Activated CD4-positive, alpha-beta T cell treated with anti-CD3 and anti-CD28 coated beads for 4 hours (primary cell): Measurements from ENCODE around the gene CYP1B1.
"Not testable (repeated sequence)": the region's sequence is repeated elsewhere in the genome, so short reads cannot be mapped to it uniquely, and the experiment has no call there.

Source experiments
- DNase-seq, 2 donors: peaks; one replicate each; pipeline ENCODE4 v3.0.0-alpha.2; 2020

The CYP1B1 gene

DNA sequence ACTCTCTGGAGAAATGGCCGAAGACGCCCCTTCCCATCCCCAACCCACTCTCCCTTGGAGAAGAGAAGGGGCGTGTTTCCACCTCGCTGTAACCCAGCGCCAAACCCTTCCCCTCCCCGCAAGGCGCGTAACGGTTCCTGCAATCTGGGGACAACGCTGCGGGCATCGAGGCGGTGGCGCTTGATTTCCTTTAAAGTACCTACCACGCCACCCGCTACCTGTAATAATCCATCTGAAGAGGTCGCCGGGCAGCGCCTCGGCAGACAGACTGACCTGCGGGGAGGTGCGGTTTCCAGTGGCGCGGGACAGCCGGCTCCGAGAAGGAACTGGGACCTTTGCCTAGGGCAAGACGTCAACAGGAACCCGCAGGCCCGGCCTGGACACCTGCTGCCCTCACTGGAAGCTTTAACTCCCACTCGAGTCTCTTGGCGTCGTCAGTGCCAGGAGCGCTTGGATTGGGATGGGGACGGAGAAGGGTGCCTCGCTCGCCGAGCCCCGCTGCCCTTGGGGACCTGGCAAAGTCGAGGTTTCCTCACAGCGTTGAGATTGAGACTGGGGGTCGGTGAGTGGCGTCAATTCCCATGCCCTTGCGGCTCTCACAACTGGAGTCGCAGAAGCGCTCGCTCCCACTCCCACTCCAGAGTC is at the start of gene CYP1B1:
CYP1B1 (minus strand) TSS at position 645 of the 645 bp plus-strand sequence. CDS start 763 bp downstream, outside the sequence.
- no peak for DNase-seq

DNA sequence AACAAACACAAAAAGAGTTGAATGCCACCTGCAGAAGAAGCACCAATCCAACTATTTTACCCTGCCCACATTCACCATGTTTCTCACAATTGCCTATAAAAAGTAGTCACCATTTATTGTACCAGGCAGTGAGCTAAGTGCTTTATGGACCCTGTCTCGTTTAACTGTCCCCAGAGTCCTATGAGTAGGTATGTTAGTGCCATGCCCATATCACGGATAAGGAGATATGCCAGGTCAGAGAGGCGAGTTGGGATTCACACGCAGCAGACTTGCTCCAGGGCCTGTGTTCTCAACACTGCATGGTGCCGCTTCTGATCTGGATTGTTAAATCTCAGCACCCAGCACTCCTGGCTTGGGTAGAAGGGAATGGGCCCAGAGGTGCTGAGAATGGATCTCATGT is 49.1 kb upstream of the CYP1B1 start:
- no peak for DNase-seq

DNA sequence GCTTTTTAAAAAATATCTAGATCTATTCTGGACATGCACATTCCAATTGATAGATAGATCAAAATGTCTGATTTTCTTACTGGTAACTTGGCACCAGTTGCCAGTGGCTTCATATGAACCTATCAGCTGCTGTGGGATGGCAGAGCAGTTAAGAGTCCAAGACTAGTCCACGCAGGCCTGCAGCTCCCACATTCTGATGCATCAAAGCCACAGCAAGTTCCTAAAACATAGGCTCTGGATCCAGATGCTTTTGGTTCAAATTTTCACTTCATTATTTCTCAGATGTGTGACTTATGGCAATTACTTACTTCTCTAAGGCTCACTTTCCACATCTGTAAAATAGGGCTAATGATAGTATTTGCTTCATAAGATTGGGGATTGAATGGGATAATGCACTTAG is 48.0 kb upstream of the CYP1B1 start:
- no peak for DNase-seq

DNA sequence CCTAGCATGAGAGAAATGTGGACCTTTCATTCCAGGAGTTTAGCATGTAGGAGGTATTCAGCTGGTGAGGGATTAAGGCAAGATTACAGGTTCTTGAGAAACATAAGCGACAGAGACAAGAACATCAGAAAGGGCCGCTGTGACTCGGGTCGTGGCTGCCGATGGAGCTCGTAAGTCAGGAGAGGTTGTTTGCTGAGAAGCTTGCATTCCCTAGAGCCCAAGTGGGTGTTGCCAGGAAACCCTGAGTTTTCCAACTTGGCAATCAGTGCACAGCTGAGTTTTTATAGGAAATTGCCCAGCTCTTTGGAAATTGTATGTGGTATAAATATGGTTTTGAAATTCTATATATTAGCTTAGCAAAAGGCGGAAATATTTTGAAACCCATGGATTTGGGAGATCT is 46.4 kb upstream of the CYP1B1 start:
- DNase-seq: no peak

DNA sequence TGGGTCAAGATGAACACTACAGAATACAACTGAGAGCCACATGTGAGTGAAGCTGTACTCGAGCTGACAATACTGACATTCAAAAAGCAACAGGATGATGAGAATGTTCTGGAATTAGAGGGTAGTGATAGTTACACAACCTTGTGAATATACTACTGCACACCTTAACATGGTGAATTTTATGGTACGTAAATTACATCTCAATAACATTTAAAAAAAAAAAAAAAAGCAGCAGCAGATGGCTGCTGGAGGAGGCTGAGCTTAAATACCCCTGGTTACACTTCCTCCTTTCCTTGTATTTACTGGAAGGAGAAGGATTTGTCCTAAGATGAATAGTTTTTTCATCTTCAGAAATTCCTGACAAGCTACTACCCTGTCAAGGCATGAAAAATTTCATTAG is 45.5 kb upstream of the CYP1B1 start:
- no peak for DNase-seq

DNA sequence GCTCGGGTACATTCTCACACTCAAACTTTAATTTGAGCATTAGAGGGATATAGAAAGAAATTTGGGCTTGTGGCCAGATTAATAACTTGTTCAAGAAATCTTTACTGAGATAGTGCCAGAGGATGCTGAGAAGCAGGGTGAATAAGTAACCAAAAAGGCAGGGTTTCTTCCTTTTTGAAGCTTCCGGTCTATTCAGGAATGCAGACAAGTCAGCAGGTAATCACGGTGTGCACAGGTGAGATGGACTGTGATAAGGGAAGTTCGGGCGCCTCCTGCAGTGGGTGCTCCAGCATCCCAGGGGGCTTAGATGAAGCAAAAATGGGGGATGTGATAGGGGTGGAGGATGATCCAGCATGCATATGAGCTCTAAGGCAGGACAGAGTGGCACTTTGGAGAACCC is 44.9 kb upstream of the CYP1B1 start:
- DNase-seq: no peak

DNA sequence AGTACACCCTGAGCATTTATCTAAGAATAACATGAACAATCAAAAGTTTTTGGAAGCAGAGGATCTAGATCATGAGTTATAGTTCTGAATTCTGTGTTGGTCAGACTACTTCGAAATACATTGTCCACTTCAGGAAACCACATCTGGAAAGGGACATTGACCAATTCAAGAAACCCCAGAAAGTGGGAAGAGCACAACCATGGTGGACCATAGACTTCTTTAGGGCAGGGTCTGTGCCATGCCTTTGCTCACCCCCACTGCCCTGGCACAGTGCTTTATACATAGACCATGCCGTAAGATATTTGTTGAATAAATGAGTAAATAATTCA is 44.3 kb upstream of the CYP1B1 start:
- no peak for DNase-seq

DNA sequence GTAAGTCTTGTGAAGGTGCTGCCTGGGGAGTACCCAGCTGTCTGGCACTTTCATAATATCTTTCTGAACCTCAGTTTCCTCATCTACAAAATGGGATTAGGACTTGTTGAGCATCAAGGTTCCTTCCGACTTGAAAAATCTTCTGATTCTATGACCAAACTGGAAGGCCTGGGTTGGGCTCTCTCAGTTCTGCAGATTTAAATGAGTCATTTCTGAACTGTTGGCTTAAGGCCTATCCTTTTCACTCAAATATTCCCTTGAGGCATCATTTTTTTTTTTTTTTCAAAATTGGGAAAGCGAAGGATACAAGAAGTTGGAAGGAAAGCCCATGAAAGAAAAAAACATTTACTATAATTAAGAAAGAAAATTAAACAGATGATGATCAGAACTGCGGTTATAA is 40.8 kb upstream of the CYP1B1 start:
- DNase-seq: no peak

DNA sequence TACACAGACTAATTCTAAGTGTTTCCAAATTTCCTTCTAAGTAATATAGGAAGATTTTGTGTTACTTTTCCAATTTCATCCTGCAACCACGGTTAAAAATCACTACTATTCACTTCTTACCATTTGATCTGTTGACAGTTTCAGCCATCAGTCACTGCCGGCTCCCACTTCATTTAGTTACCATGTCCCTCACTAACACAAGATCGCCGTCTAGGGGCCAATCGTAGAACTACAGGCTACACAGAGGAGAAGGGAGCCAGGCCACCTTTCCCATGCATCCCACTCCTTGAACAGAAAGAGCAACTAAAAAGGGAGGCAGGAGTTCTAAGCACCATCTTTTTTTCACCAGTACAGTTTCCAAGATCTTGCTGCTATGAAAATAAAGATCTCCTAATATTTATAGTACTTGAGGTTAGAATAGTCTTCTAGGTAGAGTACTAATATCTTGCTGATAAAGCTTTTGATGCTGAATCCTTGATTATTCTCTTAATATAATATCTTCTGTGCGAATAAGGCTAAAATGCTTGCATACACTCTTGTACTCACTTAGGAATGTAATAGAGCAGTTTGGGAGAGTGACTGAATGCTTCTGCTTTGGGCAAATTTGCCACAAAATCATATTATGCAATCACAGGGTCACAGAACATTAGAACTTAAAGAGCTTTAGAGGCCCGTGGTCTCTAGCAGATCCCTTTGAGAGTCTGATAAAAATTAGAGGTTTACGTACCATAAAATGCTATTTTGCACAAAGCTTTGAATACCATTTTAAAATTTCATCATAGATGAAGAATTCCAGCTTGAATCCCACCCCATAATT is 39.5 kb upstream of the CYP1B1 start:
- DNase-seq: peak; percentile 23 to 64

DNA sequence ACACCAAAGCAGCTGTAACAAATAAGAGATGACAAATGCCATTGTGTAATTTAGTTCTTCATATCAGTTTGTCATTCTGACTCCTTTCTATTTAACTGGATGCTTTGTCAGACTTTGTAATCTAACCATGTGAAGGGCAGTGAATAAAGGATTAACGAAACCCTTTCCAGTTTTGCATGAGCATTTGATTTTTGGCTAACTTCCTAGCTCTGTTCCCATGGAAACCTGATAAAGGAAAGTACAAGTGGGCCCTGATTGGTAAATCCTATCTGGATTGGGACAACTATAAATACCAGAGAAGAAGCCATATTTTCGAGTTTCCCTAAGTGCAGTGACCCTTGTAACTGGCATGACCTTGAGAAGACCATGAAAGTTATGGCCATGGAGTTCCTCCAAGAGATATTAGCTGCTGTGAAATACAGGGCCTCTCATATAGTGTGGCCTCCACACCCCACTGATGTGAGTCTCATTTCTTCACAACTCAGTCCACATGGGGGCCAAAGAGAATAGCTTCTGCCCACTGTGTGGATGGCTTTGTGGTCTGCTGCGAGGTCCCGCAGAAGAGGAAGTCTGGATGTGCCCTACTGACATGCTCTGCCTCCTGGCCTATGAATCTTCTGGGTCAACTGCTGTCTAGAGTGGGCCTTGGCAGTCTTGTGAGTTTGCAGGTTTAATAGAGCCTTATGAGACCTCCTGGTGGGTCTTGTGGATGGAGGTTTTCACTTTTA is 38.2 kb upstream of the CYP1B1 start:
- no peak for DNase-seq

DNA sequence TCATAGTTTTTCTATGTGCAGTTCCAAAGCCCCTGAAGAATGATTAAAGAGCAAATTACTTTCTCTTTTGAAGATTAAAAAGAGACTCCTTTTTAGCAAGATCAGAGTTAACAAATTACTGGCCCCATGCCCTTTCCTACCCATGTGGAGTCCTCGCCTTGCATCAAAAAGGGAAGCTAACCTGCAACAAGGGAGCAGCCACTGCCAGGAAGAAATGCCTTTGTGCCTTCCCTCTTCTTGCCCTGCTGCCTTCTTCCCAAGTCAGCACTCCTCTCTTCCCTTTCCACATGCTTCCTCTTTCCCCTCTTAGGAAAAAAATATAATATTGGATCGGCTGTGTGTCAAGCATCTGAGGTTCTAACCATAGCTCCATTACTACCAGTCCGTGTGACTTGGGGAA is 37.1 kb upstream of the CYP1B1 start:
- no peak for DNase-seq

DNA sequence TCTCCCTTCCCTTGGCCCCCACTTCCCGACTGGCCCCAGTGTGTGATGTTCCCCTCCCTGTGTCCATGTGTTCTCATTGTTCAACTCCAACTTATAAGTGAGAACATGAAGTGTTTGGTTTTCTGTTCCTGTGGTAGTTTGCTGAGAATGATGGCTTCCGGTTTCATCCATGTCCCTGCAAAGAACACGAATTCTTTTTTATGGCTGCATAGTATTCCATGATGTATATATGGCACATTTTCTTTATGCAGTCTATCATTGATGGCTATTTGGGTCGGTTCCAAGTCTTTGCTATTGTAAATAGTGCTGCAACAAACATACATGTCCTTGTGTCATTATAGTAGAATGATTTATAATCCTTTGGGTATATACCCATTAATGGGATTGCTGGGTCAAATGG is 35.4 kb upstream of the CYP1B1 start:
- DNase-seq: not testable (repeated sequence)

DNA sequence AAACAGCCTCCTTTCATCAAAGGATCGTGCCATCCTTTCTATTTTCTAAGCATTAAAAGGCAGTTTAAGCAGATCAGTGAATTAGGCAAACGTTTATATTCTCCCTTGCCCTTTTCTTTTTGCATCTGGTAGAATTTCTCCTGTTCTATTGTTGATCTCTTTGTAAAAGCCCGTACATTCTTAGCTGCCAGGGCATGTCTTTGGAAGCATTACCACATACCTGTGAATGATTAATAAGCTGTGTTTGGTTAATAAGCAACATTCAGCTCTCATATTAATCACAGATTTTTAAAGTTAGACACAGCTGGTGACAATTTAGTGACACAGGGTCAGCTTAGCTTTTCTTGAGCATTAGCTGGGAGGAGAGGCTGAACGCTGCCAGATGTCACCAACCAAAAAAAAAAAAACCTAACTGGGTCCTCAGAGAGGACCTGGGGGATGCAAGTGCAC is 33.8 kb upstream of the CYP1B1 start:
- no peak for DNase-seq

DNA sequence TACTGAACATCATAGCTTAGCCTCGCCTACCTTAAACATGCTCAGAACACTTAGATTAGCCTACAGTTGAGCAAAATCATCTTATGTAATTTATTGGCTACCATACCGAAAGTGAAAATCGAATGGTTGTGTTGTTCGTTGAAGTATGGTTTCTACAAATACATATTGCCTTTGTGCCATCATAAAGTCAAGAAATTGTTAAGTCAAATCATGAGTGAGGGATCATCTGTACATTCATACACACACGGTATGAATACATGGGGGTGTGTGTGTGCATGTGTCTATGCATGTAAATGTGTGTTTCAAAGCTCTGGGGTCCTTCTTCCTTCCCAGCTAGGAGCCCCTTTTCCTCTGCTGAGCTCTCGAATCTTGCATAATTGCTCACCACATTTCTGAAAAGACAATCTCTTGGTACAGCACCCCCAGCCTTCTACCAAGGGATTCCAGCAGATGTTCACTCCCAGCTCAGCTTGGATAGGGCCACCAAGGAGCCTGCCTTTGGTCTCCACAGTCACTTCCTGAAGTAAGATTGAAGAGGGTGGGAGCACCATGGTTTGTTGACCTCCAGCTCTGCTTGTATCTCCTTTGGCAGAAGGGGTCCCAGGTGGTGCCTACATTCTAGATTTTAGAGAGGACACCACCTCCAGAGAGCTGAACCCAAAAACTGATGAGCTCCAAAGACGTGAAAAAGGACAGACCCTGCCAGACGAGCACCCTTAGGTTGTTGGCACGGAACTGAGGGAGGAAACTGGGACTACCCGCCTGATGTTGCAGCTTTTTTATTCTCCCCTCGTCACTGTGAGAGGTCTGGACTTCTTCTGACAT is 33.2 kb upstream of the CYP1B1 start:
- no peak for DNase-seq

DNA sequence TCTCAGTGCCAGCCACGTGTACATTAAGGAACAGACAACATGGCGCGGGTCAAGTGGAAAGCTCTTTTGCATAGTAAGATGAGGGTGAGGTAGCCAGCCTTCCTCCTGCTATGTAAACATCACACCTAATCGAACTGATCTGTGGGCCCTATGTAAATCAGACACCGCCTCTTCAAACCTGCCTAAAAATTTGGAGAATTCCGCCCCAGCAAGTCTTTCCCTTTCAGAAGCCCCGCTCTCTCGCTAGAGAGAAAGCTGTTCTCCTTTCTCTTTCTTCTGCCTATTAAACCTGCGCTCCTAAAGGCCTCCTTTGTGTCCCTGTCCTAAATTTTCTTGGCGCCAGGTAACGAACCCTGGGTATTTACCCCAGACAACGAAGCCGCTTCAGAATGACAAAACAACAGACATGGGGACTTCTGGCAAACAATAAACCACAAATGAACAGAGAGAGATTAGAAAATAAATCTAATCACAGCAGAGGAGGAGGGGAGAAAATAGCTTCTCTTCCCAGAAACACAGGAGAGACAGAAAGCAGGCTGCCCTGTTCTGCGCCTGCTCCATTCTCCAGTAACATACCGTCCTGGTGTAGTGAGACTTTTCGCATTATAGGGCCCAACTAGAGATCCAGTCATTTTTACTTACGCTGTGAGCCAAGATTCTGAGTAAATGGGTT is 31.9 kb upstream of the CYP1B1 start:
- DNase-seq: no peak

DNA sequence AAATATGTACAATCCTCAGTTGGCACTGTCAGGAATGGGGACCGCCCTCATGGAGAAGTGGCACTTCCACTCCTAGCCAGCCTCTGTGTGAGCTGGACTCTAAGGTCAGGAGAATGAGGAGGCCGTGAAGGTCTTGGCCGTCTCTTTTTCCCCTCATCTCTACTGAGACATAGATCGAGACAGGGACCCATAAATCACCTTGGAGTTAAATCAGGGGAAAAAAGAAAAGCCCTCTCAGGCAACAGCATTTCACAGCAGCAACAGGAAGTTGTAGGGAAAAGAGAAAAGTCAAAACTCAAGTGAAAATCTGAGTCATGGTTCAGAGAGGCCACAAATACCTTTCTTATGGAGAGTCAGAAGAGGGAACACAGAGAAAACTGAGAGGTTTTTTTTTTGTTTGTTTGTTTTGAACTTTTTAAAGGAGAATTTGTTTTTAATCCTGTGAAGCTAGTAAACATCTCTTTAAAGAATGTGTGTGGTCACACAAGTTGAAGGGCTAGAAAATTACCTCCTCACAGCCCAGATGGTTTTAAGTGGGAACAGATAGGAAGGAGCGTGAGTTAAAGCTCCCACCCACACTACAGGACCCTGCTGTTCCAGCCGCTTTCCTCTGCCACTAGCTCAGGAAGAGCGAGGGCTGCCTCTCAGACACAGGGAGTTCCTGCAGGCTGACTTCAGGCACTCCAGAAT is 30.6 kb upstream of the CYP1B1 start:
- DNase-seq: no peak

DNA sequence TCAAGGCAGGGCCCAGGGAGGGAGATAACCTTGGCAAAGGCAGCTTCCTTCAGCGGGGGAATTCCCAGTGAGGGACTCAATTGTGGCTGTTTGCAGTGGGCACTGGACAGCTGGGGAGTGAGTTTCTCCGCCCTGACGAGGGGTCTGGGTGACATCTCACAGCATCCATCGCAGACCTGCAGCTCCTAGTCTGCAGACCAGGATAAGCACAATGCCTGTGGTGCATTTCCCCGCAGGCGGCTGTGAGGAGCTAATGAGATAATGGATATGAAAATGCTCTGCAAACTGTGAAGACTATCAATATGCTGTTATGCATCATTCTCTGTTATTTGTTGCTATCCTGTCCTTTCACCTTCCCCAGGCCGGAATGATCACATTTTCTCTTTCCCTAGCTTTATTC is 30.0 kb upstream of the CYP1B1 start:
- no peak for DNase-seq

DNA sequence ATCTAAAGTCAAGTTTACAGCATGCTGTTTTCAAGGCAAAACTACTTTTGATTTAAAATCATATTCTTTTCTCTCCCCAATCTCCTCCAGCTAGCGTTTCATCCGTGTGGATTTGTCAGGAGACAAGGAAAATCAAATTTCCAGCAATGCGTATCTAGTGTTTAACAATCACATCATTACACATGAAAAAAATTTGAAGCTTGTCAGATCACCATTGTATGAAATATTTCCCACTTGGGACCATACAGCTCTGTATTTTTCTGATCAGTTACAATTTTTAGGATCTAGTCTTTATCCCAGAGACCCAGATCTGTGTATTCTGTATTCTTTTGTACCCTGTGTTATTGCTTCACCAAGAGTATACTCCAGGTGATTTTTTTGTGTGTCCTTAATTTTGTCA is 28.6 kb upstream of the CYP1B1 start:
- DNase-seq: no peak

DNA sequence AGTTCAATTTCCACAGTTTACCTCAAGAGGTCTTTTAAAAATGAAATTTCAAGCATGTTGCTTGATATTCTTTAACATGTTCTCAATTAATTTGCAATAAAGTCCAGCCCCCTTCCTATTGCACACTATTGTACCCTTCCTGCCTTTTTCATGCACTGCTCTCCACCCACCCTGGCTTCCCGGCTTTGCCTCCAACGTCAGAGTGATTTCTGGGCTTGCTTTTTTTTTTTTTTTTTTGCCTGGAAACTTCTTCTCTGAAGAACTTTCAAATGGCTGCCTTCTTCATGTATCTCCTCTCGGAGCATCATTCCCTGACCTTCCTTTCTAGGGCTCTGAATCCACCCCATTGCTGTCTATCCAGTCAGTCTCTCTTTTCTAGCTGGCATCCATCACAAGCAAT is 24.4 kb upstream of the CYP1B1 start:
- no peak for DNase-seq

DNA sequence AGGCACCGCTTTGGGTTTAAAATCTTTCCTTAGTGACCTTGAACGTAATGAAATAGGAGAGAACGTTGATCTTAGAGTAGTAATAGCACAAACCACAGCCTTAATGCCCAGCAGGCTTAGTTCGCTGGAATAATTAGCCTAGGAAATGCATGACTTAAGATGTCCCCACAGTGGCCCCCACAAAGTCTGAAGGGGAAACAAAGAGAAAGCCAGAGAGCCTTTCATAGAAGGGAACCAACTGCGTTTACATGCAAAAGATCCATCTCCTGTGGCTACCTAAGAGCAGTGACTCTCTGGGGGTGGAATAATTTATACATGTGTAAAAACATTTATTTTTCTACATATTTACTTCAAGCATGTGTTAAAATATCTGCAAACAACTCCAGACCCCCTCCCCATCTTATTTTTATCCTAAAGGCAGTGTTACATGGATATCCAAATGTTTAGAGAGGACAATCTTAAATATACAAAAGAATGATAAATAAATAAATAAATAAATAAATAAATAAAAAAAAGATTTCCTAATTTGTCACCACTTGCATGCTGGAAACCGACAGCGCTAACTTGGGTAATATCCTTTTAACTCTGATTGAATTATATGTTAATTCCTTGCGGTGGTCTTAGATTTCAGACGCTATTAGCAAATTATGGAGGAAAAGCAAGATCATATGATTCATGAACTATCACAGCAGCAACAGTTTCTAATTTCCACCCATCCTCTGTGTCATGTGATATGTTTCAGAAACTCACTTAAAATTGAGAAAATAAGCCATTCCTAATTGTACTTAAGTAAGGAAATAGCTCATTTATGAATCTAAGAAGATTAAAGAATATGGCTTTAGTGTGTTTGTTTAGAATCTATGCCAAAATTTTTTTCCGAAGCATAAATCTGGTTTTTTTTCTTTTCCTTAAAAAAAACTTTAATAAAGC is 23.4 kb upstream of the CYP1B1 start:
- no peak for DNase-seq
